HG03159 (cell line): Measurements from ENCODE around the gene BCL2.

ENCODE experiments used
- ATAC-seq: cut with Tn5 transposase; IDR thresholded peaks from one replicate; pipeline ENCODE4 v1.9.1; 2021; ENCODE audit warnings: mild to moderate bottlenecking, moderate library complexity; ENCODE audit not compliant: unreplicated experiment

BCL2 gene

DNA sequence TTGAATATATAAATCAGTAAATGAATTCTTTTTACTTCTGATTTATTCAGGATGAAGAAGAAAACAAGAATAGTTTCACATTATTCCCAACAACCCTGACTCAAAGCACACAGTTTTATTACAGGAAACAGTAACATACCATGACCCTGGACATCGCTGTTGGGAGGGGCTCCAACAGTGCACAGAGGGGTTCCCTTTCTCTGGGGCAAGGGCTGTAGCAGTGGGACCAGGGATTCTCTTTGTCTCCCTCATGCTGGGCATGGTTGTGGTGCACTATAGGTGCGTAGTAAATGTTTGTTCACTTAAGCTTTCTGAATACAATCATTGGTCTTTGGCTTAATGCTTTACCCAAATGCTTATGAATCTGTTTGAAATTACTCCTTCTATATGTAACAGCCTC lies 189.4 kb downstream of the BCL2 start:
- ATAC-seq: no peak

DNA sequence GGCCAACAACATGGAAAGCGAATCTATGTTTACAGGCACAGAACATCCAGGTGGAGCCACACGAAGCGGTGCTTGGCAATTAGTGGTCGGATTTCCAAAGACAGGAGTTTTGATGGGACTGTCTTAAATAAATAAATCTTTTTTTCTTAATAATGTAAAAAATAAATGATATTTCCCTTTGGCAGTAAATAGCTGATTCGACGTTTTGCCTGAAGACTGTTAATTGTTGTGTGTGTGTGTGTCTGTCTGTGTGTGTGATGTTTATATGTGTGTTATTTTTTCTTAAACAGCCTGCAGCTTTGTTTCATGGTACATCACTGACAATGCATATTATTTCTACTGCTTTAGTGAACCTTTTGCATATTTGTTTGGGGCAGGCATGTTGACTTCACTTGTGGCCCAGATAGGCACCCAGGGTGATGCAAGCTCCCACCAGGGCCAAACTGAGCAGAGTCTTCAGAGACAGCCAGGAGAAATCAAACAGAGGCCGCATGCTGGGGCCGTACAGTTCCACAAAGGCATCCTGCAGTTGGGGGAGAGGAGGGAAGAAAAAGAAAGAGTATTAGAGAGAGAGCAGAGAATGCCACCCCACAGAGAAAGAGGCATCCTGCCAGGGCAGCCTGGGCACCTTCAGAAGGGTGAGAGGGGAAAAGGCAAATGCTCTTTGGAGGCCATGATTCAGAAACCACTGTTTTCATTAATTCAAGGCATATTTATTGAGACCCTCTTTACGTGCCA lies 191.2 kb downstream of the BCL2 start:
- ATAC-seq: no peak

DNA sequence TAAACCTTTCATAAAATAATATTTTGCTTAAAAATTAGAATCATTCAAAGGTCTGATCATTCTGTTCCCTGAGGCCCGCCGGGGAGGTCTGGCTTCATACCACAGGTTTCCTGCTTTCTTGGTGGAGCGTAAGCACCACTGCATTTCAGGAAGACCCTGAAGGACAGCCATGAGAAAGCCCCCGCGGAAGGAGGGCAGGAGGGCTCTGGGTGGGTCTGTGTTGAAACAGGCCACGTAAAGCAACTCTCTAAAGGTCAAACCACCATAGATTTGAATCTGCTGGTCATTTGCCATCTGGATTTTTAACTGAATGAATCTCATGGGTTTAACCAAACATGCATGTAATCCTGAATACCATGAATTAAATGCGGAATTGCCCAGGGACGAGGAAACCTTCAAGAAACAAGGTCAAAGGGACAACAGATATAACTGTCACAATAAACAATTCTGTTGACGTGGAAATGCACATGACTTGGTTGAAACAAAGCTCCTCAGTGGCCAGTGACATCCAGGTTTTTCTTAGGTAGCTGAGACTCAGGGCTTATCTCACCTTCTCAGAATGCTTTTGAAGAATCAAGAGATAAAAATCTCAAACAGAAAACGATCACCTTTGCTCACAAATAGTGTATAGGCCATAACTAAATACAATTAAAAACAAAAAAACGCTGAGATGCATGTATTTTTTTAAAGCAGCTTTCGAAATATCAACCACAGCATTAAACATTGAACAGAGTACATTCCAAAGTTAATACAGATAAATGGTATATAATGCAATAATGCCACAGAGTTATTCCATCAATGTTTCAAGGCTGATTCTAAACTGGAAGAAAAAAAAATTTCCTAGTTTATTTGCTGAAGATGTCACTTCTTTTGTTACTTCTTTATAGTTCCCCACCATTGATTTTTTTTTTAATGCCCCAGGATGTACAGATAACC lies 193.2 kb downstream of the BCL2 start:
- no peak for ATAC-seq

DNA sequence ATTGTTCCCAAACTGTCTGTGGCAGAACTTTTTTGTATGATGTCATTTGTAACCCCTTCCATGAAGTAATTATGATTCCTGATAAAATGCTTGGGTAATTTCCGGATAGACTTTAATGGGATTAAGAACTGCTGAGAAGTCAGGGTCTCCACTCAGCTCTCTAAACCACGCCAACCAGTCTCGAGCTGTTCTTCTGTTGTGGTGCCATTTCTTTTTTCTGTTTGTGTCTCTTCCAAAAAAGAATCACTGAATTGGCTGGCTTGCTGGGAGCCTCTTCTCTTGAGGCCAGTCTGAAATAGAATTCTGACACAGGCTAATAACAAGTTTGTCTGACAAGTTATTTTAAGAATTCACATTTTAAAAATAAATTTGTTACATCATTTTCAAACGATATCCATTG lies 198.9 kb downstream of the BCL2 start:
- no peak for ATAC-seq

DNA sequence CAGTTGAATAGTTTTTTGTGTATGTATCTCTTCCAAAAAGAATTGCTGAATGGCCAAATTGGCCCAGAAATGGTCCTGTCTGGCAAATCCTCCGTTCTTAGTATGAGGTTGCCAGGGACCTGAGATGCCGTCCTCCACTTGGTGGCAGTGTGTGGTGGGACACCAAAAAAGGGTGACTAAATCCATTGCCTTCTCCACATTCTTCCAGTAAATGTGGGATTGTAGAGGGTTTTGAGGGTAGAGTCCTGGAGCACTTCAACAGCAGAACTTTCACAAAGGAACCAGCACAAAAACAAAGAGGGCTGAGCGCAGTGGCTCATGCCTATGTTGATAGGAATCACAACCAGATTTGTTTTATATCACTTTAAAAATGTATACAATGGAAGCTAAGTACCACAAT lies 199.9 kb downstream of the BCL2 start:
- ATAC-seq: no peak

DNA sequence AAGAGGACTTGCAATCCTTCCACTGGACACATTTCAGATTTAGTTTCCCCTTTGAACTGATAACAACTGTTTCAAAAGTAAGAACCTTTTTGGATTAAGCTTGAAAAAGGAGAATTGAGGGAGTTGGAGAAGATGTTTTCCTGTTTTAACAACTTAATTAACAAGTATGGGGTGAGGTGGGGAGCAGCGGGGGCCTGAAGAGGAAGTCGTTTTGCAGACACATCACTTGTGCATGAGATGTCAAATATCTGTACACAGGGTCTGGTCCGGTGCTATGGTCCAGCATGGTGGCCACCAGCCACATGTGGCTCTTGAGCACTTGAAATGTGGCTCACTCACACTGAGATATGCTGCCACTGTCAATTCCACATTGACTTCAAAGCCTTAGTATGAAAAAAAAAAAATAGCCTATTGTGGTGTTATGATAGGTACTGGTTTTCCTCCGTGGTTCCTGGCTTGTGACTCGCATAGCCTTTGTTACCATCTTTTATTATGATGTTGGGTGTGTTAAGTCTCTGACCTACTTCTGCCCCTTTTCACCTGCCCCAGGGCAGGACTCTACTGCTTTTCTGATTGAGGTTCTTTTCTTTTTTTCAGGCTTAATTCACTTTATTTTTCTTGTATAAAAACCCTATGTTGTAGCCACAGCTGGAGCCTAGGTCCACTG lies 205.5 kb downstream of the BCL2 start:
- no peak for ATAC-seq

DNA sequence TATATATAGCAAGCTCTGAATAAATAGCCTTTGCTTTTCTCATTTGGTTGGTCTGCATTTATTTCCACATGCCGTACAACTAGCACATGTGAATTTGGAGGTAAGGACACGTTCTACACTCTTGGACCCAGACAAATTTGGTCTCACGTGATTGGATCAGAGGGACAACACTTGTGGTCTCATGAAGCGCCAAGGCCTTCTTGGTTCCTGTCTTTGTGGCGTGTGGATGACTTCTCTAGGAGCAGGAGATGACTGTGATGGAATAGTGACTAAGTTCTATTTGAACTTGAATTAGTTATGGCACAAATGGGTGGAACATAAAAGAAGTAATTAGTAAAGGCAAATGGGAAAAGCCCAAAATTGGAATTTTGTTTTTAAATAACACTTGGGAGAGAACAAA lies 206.9 kb downstream of the BCL2 start:
- ATAC-seq: no peak

DNA sequence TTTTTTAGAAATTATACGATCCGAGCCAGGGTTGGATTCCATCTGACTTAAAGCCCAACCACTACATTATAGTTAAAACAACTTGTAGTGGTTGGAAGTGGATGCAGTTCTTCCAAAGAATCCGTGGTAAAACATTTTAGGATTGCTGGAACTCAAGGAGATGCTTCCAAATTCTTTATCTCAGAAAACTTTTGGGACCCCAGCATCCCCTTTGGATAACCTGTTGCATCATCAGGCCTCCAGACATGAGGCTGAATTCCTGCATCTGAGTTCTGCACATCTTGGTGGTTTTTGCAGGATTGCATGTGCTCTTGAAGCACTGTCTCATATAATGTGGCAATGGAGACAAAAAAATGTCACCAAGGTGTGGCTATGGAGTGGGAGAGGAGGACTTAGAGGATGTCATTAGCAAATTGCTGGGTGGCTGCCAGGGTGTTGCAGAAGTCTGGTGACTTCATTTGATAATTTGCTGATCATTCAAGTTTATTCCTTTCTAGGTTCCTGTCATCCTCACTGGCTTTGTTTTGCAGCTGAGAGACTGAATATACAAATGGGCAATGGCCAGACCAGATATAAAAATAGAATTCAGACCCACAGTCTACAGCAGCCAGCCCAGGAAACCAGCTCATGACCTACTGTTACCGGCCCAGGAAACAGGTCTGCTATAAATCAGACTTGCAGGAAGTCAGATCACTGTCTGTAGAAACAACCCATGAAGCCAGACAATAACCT lies 207.7 kb downstream of the BCL2 start:
- ATAC-seq: no peak

DNA sequence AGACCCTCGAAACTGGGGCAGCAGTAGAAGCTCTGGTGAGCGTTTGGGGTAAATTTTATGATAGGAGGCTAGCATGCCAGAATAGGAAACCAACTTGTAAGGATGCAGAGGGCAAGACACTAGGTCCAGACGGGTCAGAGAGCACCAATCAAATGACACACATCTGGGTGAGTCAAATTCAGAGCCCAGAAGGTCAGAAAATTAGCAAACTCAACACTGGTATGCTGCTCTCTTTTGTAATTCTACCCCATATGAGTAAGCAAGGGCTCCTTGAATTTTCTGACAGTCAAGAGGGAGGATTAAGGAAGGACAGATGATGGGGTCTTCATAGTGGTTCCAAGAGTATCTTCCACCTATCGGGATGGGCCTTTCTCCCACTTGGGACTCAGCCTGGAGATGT lies 209.8 kb downstream of the BCL2 start:
- no peak for ATAC-seq

DNA sequence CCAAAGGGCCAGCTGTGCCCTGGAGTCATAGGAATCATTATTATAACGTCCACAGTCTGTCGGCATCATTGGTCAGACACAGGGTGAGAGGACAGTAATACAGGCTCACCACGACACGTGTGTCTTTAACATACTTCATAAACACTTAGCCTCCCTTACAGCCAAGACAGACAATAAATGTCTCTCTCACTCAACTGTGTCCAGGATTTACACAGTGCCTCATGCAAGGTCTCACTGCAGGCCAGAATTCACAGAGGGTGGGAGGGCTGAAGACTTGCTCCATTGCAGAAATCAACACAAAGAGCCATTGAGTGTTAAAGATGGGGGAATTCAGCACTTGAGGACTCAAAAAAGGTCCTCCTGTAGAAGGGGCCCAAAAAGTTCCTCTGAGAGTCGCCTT lies 210.5 kb downstream of the BCL2 start:
- ATAC-seq: no peak

DNA sequence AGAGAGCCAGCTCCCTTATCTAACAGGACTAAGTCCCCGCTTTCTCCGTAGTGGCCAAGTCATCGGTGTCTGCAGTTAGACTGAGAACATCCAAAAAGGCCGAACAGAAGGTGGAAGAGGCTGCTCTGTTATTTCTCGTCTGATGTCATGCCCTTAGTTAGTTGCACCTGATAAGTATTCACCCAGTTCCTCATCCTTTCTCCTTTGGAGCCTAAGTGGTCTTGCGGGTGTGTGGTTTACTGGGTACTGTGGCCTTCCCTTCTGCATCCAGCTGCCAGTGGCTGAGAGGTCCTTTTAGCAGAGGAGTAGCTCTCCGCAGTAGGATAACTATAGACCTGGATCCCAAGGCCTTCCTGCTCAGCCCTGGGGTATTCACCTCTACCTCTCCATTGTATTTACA lies 211.6 kb downstream of the BCL2 start:
- ATAC-seq: no peak

DNA sequence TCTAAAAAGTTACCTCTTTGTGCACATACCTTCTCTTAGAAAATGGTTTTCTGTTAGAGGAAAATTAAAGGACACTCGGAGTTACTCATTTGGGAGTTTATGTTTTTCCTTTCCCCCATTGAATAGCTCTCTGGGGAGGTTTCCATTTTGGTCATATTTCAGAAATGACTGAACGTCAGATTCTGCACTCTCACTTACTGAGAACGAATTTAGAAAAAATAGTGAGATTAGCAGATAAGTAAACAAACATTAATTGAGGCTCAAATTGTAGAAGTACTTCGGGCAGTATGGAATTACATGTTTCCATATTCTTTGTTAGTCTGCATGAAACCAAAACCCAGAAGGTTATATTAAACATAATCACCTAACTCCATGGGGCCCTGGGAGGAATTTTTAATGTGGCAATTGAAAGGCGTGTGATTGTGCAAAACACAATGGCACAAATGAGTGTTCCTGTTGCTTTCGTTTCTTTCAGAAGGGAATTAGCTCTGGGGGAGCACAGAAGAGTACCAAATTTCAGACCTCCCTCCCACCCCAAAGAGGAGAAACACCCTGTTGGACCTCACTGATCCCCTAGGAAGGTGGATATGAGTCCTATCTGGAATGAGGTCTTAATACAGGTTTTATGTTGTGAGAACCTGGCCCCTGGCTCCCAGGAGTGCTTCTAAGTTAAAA lies 212.3 kb downstream of the BCL2 start:
- peak; percentile 32 for ATAC-seq

DNA sequence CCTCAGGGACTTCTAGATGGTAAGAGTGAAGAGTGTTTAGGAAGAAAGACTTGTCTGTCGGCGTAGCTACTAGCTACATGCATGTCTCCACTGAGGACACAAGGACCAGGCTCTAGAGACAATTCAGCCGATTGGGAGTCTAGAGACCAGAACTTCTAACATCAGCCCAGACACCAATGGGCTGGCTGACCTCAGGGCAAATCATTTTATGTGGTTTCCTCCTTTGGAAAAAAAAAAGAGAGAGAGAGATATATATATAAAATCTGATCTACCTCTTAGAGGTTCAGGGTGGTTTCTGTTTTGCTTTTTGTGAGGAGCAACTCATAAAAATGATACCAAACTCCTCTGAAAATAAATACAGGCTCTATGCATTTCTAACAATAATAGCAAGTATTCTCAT lies 212.8 kb downstream of the BCL2 start:
- peak; percentile 30 for ATAC-seq

DNA sequence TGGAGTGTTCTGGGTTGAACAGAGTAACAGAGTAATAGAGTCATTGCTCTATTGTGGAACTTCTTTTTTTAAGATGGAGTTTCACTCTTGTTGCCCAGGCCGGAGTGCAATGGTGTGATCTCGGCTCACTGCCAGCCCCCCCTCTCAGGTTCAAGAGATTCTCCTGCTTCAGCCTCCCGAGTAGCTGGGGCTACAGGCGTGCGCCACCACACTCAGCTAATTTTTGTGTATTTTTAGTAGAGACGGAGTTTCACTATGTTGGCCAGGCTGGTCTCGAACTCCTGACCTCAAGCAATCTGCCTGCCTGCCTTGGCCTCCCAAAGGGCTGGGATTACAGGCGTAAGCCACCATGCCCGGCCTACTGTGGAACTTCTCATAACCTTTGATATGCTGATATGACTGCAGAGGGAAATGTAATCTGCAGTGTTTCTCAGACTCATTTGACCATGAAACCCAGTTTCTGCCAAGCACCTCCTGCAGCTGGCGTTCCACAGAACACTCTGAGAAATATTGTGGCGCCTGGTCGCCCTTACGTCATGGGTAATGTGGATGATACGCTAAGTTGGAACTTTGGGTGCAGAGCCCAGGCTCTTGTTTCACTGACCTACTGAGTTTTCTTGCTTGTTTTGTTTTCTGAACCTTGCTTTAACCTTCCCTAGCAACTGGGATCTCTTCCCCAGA lies 213.8 kb downstream of the BCL2 start:
- ATAC-seq: peak; percentile 69

DNA sequence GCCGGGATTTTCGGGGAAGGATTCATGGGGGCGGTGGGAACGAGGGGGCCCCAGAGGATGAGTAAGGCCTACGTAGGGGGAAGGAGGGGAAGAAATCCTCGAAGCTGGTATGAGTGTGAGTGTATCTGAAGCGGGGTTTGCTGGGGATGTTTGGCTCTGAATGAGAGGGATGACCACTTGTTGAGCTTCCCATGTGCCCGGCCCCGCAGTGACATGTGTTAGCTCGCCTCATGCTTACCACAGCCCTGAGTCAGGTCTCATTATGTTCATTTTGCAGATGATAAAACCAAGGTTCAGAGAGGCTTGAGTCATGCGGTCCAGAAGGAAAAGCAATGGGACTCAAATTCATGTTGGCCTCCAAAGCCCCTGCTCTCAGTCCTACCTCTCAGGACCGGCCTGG lies 214.7 kb downstream of the BCL2 start:
- no peak for ATAC-seq

DNA sequence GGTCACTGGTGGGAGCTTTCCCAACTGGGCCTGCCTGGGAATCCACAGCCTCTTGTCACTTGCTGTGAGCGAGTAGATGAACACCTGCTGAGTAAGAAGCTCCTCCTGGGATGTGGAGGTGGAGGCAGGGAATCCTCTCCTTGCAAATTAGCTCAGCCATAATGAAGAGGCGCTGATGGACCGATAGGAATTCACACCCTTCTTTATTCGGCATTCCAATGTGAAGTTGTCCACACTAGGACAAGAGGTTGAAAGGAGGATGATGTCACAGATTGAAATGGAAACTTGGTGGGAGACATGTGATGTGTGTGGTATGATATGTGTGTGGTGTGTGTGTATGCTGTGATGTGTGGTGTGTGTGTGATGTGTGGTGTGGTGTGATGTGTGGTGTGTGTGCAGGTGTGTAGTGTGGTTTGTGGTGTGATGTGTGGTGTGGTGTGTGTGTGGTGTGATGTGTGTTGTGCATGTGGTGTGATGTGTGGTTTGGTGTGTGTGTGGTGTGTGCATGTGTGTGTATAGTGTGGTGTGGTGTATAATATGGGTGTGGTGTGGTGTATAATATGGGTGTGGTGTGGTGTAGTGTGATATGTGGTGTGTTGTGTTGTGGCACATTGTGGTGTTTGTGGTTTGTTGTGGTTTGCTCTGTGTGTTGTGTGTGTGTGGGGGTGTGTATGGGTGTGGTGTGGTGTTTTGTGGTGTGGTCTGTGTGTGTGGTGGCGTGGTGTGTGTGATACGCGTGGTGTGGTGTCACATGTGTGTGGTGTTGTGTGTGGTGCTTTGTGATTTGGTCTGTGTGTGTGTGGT lies 216.4 kb downstream of the BCL2 start:
- ATAC-seq: no peak

DNA sequence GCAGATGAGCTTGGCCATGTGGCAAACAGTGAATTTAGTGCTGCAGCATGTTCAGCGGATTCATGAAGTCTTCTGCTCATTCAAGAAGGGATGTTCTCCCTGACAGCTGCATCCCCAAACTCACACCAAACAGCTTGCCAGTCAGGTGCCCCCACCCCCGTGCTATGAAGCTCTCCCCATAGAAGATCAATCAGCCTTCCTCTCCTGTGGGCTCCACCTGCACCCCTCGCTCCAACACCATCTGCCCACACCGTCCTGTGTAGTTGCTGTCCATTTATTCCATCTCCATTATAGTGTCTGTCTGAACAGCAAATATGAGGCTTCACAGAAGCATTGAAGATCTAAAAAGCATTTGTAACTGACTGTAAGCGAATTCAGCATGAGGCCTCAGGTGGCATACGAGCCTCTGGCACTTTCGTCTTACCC lies 218.9 kb downstream of the BCL2 start:
- no peak for ATAC-seq

DNA sequence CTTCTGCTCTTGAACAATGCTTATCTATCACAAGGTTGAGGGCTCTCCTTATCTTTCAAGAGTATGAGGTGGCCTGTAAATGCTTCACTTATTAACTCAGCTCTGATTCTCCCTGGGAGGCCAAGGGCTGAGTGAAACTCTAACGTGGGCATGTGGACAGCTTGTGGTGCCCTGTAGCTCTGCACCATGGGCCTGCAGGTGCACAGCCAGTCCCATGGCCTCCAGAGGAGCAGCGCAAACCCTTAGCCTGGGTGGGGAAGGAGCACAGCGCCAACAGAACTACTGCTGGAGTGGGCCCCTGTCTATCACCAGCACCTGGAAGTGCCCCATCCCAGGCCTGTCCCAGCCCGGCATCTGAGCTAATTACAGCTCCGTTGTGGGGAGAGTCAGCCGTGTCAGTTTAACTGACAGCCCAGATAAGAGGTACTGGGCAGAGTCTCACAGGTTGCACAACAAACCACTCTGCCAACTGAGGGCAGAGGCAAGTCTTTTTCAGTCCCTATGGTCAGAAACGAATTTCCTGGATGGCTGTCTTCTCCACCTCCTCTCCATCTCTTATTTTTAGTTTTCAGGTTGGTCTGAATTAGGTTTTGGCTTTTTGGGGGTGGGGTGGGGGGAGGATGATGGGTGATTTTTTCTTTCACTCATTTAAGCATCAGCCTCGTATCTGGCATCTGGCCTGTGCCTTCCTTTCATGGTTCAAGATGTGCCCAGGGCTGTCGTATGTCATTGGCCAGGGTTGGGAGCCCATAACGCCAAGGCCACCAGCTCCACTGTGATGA lies 219.5 kb downstream of the BCL2 start:
- peak; percentile 56 for ATAC-seq
